Glutamatergic neuron (in vitro differentiated cells): Measurements from ENCODE around the gene MYRF. TPM values are rescaled to one million over a fixed set of nuclear protein-coding genes. Genes with fewer than 3 reads are reported as not detected.

Experiments used
- DNase-seq: peaks from one replicate; pipeline ENCODE4 v3.0.0; 2022
- H3K27ac Mint-ChIP-seq: one replicate; pipeline ENCODE4 v1.8.0; 2020; ENCODE audit warnings: mild to moderate bottlenecking, mixed read lengths, inconsistent platforms; ENCODE audit not compliant: unreplicated experiment
- H3K27me3 Mint-ChIP-seq: one replicate; pipeline ENCODE4 v1.8.0; 2020; ENCODE audit warnings: mild to moderate bottlenecking, moderate library complexity, mixed read lengths, inconsistent platforms; ENCODE audit not compliant: unreplicated experiment
- H3K36me3 Mint-ChIP-seq: one replicate; pipeline ENCODE4 v1.8.0; 2020; ENCODE audit warnings: mild to moderate bottlenecking, mixed read lengths, inconsistent platforms; ENCODE audit not compliant: unreplicated experiment
- H3K4me1 Mint-ChIP-seq: one replicate; pipeline ENCODE4 v1.8.0; 2020; ENCODE audit warnings: mild to moderate bottlenecking, low read depth, mixed read lengths, inconsistent platforms; ENCODE audit not compliant: unreplicated experiment
- H3K4me3 Mint-ChIP-seq: one replicate; pipeline ENCODE4 v1.8.0; 2020; ENCODE audit warnings: mild to moderate bottlenecking, mixed read lengths, inconsistent platforms; ENCODE audit not compliant: unreplicated experiment
- H3K9me3 Mint-ChIP-seq: one replicate; pipeline ENCODE4 v1.8.0; 2020; ENCODE audit warnings: mild to moderate bottlenecking, moderate library complexity, mixed read lengths, inconsistent platforms; ENCODE audit not compliant: unreplicated experiment
- total RNA-seq: library from RNA; stranded (reverse); fragmentation: NEBNext Ultra II Directional; extraction: Animal tissue kit (Norgen Biotek cat#: 25700); gene quantifications from one replicate; pipeline ENCODE4 v1.2.1, GENCODE V29; 2021; ENCODE audit not compliant: unreplicated experiment
- TF ChIP-seq, protein P1 (sequence below): fragments of 200-600 bp; sonication (generic); IDR thresholded peaks from one replicate; pipeline ENCODE4 v1.5.0; 2021; ENCODE audit not compliant: partially characterized antibody, unreplicated experiment

MYRF gene
- total RNA-seq, 1 donor from 2014 or later = 0.29 TPM

DNA sequence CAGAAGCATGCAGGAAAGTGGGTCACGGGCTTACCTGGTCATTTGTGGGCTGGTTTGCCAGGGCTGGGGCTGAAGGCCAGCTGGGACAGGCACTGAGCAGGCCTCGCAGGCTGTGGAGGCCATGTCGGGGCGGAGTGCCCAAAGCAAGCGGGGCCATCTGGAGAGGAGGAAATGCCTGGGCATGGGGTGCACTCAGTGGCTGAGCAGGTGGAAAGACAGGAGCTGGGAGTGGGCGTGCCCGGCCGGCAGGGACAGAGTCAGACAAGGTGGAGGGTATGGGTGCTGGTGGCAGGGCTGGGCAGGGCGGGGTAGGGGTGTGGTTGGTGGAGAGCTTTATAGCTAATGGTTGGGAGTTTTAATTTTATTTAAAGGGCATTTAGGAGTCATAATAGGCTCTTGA lies 44.9 kb upstream of the MYRF start:
- no peak overlapping the region for H3K4me3 Mint-ChIP-seq
- no peak overlapping the region for H3K27ac Mint-ChIP-seq
- peaks cover 52% of the 10 kb centered on the region for H3K4me1 Mint-ChIP-seq
- DNase-seq = no peak
- peaks cover 12% of the 10 kb centered on the region for H3K9me3 Mint-ChIP-seq
- TF ChIP-seq, protein P1, sequence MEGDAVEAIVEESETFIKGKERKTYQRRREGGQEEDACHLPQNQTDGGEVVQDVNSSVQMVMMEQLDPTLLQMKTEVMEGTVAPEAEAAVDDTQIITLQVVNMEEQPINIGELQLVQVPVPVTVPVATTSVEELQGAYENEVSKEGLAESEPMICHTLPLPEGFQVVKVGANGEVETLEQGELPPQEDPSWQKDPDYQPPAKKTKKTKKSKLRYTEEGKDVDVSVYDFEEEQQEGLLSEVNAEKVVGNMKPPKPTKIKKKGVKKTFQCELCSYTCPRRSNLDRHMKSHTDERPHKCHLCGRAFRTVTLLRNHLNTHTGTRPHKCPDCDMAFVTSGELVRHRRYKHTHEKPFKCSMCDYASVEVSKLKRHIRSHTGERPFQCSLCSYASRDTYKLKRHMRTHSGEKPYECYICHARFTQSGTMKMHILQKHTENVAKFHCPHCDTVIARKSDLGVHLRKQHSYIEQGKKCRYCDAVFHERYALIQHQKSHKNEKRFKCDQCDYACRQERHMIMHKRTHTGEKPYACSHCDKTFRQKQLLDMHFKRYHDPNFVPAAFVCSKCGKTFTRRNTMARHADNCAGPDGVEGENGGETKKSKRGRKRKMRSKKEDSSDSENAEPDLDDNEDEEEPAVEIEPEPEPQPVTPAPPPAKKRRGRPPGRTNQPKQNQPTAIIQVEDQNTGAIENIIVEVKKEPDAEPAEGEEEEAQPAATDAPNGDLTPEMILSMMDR = no peak
- H3K27me3 Mint-ChIP-seq = peaks cover 17% of the 10 kb centered on the region
- H3K36me3 Mint-ChIP-seq = no peaks in the 10 kb centered on the region

DNA sequence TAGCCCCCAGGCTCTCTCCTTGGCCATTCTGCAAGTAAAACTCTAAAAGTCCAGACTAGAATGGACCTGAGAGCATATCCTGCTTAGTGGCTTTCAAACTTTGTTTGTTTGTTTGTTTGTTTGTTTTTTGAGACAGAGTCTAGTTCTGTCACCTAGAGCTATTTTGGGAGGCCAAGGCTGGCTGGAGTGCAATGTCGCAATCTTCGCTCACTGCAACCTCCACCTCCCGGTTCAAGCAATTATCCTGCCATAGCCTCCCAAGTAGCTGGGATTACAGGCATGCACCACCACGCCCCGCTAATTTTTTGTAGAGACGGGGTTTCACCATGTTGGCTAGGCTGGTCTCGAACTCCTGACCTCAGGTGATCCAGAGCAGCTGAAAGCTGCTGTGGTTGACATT lies 43.3 kb upstream of the MYRF start:
- peaks cover 12% of the 10 kb centered on the region for H3K9me3 Mint-ChIP-seq
- DNase-seq = no peak
- TF ChIP-seq, protein P1 = no peak
- H3K36me3 Mint-ChIP-seq = no peaks in the 10 kb centered on the region
- peaks cover 53% of the 10 kb centered on the region for H3K4me1 Mint-ChIP-seq
- peaks cover 17% of the 10 kb centered on the region for H3K27me3 Mint-ChIP-seq
- H3K27ac Mint-ChIP-seq = no peak overlapping the region
- no peak overlapping the region for H3K4me3 Mint-ChIP-seq

DNA sequence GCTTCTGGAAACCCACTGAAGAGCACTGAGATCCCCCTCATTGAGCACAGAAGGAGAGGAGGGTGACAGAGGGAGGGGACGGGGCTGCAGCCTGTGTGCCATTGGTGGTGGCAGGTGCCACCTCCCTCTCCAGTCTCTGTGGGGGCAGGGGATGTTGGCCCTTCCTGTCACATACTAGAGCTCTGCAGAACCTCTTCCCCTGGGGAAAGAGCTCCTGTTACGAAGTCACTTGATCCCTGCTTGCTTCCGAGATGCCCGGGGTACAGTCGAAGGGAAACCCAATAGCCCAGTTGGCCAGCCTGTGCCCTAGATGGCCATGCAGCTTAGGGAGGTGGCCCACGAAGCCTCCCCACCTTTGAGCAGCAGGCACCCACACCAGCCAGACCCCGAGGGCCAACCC lies 42.9 kb upstream of the MYRF start:
- Mint-ChIP-seq H3K9me3 (peaks cover 12% of the 10 kb centered on the region), H3K4me1 (peaks cover 52% of the 10 kb centered on the region), H3K36me3 (no peaks in the 10 kb centered on the region), H3K27ac (no peak overlapping the region), H3K27me3 (peaks cover 17% of the 10 kb centered on the region), H3K4me3 (no peak overlapping the region)
- TF ChIP-seq, protein P1 = no peak
- DNase-seq = no peak

DNA sequence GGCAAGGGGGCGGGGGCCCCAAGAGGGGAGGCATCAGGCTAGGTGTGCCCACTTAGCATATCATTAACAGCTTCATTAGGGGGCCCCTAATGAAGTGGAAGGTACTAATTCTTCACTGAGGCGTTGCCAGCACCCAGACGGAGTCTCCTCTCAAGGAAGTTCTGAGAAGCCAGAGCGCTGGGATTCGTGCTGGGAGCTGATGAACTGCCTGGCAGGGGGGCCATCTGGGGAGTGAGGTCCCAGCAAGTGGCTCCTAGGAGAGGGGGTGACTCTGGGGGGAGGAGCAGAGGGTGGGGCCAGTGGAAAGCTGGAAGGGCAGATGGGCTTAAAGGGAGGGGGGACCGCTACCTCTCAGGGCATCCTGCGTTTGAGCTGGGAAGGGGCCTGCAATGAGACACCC lies 42.4 kb upstream of the MYRF start:
- TF ChIP-seq, protein P1 = no peak
- Mint-ChIP-seq H3K27ac (peak overlapping the region; percentile 93), H3K9me3 (peaks cover 12% of the 10 kb centered on the region), H3K27me3 (peaks cover 17% of the 10 kb centered on the region), H3K4me3 (no peak overlapping the region), H3K4me1 (peaks cover 56% of the 10 kb centered on the region), H3K36me3 (no peaks in the 10 kb centered on the region)
- no peak for DNase-seq

DNA sequence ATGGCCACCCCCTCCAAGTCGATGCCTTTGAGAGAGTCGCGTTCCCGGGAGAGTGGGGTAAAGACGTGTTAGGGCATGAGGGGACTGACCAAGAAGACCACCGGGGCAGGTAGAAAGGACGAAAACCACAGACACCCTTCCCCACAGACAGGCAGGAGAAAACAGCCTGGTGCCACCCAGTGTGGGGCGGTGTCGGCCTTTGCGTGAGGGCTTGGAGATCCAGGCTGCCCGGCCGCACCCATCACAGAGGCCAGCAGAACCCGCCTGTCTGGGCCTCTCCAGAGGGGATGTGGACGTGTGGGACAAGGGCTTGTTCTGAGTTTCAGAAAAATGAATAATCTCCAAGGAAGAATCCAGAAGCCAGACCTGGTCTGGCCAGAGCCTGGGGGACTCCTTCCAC lies 41.4 kb upstream of the MYRF start:
- peak overlapping the region; percentile 53 for H3K4me3 Mint-ChIP-seq

More for the DNA sequence above, 41.4 kb upstream of the MYRF start:
- peaks cover 12% of the 10 kb centered on the region for H3K9me3 Mint-ChIP-seq
- peak overlapping the region; percentile 93 for H3K27ac Mint-ChIP-seq
- TF ChIP-seq, protein P1 = no peak
- no peak for DNase-seq
- H3K27me3 Mint-ChIP-seq = peaks cover 13% of the 10 kb centered on the region
- no peaks in the 10 kb centered on the region for H3K36me3 Mint-ChIP-seq
- peaks cover 52% of the 10 kb centered on the region for H3K4me1 Mint-ChIP-seq
